Activated CD8-positive, alpha-beta T cell treated with anti-CD3 and anti-CD28 coated beads for 36 hours (primary cell): Measurements from ENCODE around the gene YEATS2. TPM values are rescaled to one million over a fixed set of nuclear protein-coding genes. Genes with fewer than 3 reads are reported as not detected.
"Not testable (repeated sequence)": the region's sequence is repeated elsewhere in the genome, so short reads cannot be mapped to it uniquely, and the experiment has no call there.

Source experiments
- ATAC-seq: fragments of 200-7000 bp; cut with Tn5 transposase; one replicate; pipeline ENCODE4 v1.10.0; 2021; ENCODE audit warnings: mild to moderate bottlenecking, moderate library complexity
- CTCF ChIA-PET: fragments of 350-600 bp; sonication (Branson Sonifier 250); formaldehyde crosslinking; loops from one replicate; lab custom pipeline; 2021; ENCODE audit warnings: antibody characterized with exemption; lab: Charles Lee
- POLR2A ChIA-PET: fragments of 350-600 bp; sonication (Branson Sonifier 250); formaldehyde crosslinking; loops from one replicate; lab custom pipeline; 2021; ENCODE audit warnings: antibody characterized with exemption; lab: Charles Lee
- DNase-seq: peaks from one replicate; pipeline ENCODE4 v3.0.0-alpha.2; 2020
- H3K27ac Mint-ChIP-seq: one replicate; pipeline ENCODE4 v1.8.0; 2021; ENCODE audit warnings: mild to moderate bottlenecking, mixed read lengths
- H3K27me3 Mint-ChIP-seq: one replicate; pipeline ENCODE4 v1.8.0; 2021; ENCODE audit warnings: mixed read lengths
- H3K36me3 Mint-ChIP-seq: one replicate; pipeline ENCODE4 v1.8.0; 2021; ENCODE audit warnings: low read depth, mixed read lengths
- H3K4me1 Mint-ChIP-seq: one replicate; pipeline ENCODE4 v1.8.0; 2021; ENCODE audit warnings: low read depth, mixed read lengths
- H3K4me3 Mint-ChIP-seq: one replicate; pipeline ENCODE4 v1.8.0; 2021; ENCODE audit warnings: mild to moderate bottlenecking, moderate library complexity, mixed read lengths
- H3K9me3 Mint-ChIP-seq: one replicate; pipeline ENCODE4 v1.8.0; 2021; ENCODE audit warnings: mixed read lengths
- intact Hi-C: fragments of 100-400 bp; cut with micrococcal nuclease; formaldehyde crosslinking; loops from one replicate; pipeline ENCODE4 v1.10.0; 2022
- total RNA-seq, 2 experiments: library from RNA; stranded (reverse); gene quantifications; one replicate each; pipeline ENCODE4 v1.2.3, GENCODE V29; 2021
- TF ChIP-seq, protein P1 (sequence below): fragments of 200-600 bp; IDR thresholded peaks from one replicate; pipeline ENCODE4 v1.8.0; 2022; ENCODE audit warnings: antibody characterized with exemption, mild to moderate bottlenecking

Gene YEATS2
- total RNA-seq, 2 experiments from 2014 or later = 65.0 to 67.7 TPM

DNA sequence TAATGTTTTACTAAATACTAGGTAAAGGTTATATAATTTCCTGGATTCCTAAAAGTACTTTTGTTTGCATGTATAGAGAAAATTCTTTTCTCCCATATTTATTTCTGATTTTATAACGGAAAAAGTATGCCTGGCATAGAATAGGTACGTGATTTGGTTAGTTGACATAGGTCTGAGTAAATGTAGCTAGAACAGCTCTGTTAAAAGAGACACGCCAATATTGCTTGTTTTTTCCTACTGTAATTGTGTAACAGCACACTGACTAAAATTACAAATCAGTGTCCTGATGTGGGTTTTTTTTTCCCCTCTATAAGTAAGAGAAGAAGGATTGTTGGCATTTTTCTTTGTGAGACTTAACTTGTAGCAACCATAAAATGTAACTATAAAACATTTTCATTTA is 35.5 kb upstream of the YEATS2 start:
- CTCF ChIA-PET = interaction anchor here (0.8 to 1.6 kb wide), 2 partner anchors 12 to 25 kb away, joined by 3 to 4 read pairs; no protein-coding TSS in a partner anchor
- no peak overlapping the region for H3K4me3 Mint-ChIP-seq

DNA sequence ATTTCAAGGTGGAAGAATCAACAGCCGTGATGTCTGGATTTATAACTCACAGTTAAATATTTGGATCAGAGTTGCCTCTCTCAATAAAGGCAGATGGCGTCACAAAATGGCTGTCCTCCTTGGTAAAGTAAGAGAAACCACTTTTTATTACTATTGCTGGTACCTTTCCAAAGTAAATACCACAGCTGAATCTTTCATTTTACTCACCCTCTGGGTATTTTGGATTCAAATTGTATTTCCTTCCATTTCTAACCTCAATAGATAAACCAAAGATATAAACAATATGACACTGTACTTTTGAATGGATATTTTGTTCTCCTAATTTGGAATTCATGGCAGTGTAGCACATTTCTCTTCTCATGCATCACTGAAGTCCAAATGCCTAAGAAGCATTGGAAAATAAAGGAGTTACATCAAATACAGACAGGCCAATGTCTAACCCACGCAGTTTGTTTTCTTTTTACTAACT is 32.6 kb upstream of the YEATS2 start:
- DNase-seq (no peak), ATAC-seq (no peak)
- Mint-ChIP-seq H3K9me3 (no peaks in the 10 kb centered on the region), H3K27me3 (no peaks in the 10 kb centered on the region), H3K36me3 (peaks cover 12% of the 10 kb centered on the region), H3K27ac (no peak overlapping the region), H3K4me1 (peaks cover 22% of the 10 kb centered on the region), H3K4me3 (no peak overlapping the region)
- ChIA-PET POLR2A (interaction anchor here (0.5 kb wide), 1 partner anchor 46 kb away, joined by 4 read pairs; no protein-coding TSS in a partner anchor), CTCF (interaction anchor here (0.7 kb wide), 1 partner anchor 472 kb away, joined by 3 read pairs; no protein-coding TSS in a partner anchor)
- intact Hi-C loops = no loop called here
- TF ChIP-seq, protein P1, sequence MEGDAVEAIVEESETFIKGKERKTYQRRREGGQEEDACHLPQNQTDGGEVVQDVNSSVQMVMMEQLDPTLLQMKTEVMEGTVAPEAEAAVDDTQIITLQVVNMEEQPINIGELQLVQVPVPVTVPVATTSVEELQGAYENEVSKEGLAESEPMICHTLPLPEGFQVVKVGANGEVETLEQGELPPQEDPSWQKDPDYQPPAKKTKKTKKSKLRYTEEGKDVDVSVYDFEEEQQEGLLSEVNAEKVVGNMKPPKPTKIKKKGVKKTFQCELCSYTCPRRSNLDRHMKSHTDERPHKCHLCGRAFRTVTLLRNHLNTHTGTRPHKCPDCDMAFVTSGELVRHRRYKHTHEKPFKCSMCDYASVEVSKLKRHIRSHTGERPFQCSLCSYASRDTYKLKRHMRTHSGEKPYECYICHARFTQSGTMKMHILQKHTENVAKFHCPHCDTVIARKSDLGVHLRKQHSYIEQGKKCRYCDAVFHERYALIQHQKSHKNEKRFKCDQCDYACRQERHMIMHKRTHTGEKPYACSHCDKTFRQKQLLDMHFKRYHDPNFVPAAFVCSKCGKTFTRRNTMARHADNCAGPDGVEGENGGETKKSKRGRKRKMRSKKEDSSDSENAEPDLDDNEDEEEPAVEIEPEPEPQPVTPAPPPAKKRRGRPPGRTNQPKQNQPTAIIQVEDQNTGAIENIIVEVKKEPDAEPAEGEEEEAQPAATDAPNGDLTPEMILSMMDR = no peak

More for the DNA sequence above, 35.5 kb upstream of the YEATS2 start:
- no peaks in the 10 kb centered on the region for H3K27me3 Mint-ChIP-seq
- H3K4me1 Mint-ChIP-seq = peaks cover 31% of the 10 kb centered on the region
- DNase-seq = no peak
- POLR2A ChIA-PET = interaction anchor here (0.8 to 1.7 kb wide), 2 partner anchors 35 to 85 kb away, joined by 3 to 7 read pairs; partner anchors contain the start of gene YEATS2
- intact Hi-C loops = no loop called here
- no peak for ATAC-seq
- H3K27ac Mint-ChIP-seq = no peak overlapping the region
- H3K9me3 Mint-ChIP-seq = no peaks in the 10 kb centered on the region
- TF ChIP-seq, protein P1 = no peak
- peaks cover 20% of the 10 kb centered on the region for H3K36me3 Mint-ChIP-seq

DNA sequence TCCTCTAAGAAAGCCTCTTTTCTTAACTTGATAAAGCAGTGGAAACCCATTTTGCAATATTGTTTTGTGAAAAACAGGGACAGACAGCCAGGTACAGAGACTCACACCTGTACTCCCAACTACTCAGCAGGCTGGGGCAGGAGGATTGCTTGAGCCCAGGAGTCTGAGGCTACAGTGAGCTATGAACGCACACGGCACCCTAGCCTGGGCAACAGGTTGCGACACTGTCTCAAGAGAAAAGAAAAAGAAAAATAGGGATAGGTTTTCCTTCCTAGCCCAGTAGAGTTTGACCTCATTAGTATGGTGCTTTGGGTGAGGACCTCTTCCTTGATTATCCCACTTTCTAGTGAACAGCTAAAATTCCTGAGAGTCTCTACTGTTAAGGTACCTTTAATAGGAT is 17.5 kb upstream of the YEATS2 start:
- TF ChIP-seq, protein P1 = no peak
- no peaks in the 10 kb centered on the region for H3K9me3 Mint-ChIP-seq
- no peaks in the 10 kb centered on the region for H3K36me3 Mint-ChIP-seq
- H3K27ac Mint-ChIP-seq = no peak overlapping the region
- no peak for DNase-seq
- intact Hi-C loops = no loop called here
- peaks cover 4% of the 10 kb centered on the region for H3K4me1 Mint-ChIP-seq
- POLR2A ChIA-PET = no interaction called here
- no peak overlapping the region for H3K4me3 Mint-ChIP-seq
- no peaks in the 10 kb centered on the region for H3K27me3 Mint-ChIP-seq
- no peak for ATAC-seq
- CTCF ChIA-PET = interaction anchor here (1.0 kb wide), 1 partner anchor 9 kb away, joined by 3 read pairs; no protein-coding TSS in a partner anchor

DNA sequence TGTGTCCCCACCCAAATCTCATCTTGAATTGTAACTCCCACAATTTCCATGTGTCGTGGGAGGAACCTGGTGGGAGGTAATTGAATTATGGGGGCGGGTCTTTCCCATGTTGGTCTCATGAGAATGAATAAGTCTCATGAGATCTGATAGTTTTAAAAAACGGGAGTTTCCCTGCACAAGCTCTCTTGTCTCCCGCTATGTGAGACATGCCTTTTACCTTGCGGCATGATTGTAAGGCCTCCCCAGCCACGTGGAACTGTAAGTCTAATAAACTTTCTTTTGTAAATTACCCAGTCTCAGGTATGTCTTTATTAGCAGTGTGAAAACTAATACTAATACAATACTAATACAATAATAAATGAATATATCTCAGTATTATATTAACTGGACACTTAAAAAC is 9.9 kb upstream of the YEATS2 start:
- no peaks in the 10 kb centered on the region for H3K9me3 Mint-ChIP-seq
- ChIA-PET CTCF (no interaction called here), POLR2A (interaction anchor here (1.4 kb wide), 1 partner anchor 9 kb away, joined by 7 read pairs; the partner anchor contains the start of gene YEATS2)
- intact Hi-C loops = no loop called here
- no peak for DNase-seq
- ATAC-seq = no peak
- TF ChIP-seq, protein P1 = no peak
- H3K4me3 Mint-ChIP-seq = no peak overlapping the region
- no peaks in the 10 kb centered on the region for H3K4me1 Mint-ChIP-seq
- no peaks in the 10 kb centered on the region for H3K36me3 Mint-ChIP-seq
- no peak overlapping the region for H3K27ac Mint-ChIP-seq
- no peaks in the 10 kb centered on the region for H3K27me3 Mint-ChIP-seq

DNA sequence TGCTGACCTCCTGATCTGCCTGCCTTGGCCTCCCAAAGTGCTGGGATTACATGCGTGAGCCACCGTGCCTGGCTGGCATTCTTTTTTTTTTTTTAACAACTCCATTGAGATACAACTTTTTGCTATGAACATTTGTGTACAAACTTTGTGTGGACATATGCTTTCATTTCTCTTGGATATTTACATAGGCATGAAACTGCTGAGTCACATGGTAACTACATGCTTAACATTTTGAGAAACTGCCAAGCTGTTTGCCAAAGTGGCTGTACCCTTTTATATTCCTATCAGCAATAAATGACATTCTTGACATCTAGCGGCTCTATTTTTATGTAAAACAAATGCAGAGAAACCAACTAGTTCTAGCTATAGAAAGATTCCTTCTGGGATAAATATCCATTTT is 8.7 kb upstream of the YEATS2 start:
- Mint-ChIP-seq H3K9me3 (no peaks in the 10 kb centered on the region), H3K4me1 (no peaks in the 10 kb centered on the region), H3K27me3 (no peaks in the 10 kb centered on the region), H3K27ac (no peak overlapping the region), H3K36me3 (no peaks in the 10 kb centered on the region), H3K4me3 (no peak overlapping the region)
- ATAC-seq = no peak
- TF ChIP-seq, protein P1 = no peak
- intact Hi-C loops = no loop called here
- CTCF ChIA-PET = interaction anchor here (0.6 kb wide), 1 partner anchor 8 kb away, joined by 3 read pairs; no protein-coding TSS in a partner anchor
- no peak for DNase-seq
- POLR2A ChIA-PET = no interaction called here

DNA sequence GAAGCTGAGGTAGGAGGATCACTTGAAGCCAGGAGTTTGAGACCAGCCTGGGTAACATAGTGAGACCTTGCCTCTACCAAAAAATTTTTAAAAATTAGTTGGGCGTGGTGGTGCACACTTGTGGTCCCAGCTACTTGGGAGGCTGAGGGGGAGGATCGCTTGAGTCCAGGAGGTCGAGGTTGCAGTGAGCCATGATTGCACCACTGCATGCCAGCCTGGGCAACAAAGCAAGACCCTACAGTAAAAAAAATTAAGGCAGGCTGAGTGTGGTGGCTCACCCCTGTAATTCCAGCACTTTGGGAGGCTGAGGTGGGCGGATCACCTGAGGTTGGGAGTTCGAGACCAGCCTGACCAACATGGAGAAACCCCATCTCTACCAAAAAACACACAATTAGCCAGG is 8.0 kb upstream of the YEATS2 start:
- CTCF ChIA-PET = interaction anchor here (0.6 kb wide), 1 partner anchor 9 kb away, joined by 3 read pairs; no protein-coding TSS in a partner anchor
- H3K9me3 Mint-ChIP-seq, H3K4me3 Mint-ChIP-seq, H3K27ac Mint-ChIP-seq, POLR2A ChIA-PET, ATAC-seq, DNase-seq, intact Hi-C loops, H3K4me1 Mint-ChIP-seq, H3K27me3 Mint-ChIP-seq, H3K36me3 Mint-ChIP-seq: not testable (repeated sequence)
